ENCODE results near the gene PTPRE.

Gene PTPRE

DNA sequence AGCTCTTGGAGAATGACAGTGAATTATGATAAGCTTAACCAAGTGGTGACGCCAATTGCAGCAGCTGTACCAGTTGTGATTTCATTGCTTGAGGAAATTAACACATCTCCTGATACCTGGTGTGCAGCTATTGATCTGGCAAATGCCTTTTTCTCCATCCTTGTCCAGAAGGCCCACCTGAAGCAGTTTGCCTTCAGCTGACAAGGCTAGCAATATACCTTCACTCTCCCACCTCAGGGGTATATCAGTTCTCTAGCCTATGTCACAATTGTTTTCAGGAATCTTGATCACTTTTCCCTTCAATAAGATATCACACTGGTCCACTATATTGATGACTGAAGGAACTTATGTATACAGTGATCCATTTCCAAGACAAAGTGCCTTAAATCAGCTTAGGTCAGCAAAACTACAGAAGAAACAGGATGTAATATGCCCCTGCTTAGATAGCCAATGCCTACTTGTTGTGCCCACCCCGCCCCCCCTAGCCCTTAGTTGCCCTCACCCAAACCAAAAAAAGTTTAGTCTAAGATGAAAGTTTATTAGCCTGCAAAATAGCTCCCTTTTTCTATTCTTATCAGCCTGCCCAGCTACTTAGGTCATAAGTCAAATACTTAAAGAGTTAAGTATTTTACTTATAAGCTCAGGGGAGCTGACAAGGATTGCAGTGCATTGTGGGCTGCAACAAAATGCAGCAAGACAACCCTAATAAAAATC is 45.1 kb downstream of the PTPRE start:
- TF ChIP-seq SPI1 (IDR thresholded peaks at IDR 0.05; ENCODE audit: low read depth, low read length), result no peak
- TF ChIP-seq PAX5 (IDR thresholded peaks at IDR 0.05; ENCODE audit: insufficient read depth, low read length, severe bottlenecking), result no peak
- no peak for TF ChIP-seq POLR2AphosphoS5 (IDR thresholded peaks at IDR 0.05; ENCODE audit: low read depth, low read length)
- TF ChIP-seq POU2F2 (IDR thresholded peaks at IDR 0.05; ENCODE audit: low read depth, low read length), result no peak
- no peak for TF ChIP-seq TAF1 (IDR thresholded peaks at IDR 0.05; ENCODE audit: low read depth, low read length)
- FAIRE-seq, result no peak

DNA sequence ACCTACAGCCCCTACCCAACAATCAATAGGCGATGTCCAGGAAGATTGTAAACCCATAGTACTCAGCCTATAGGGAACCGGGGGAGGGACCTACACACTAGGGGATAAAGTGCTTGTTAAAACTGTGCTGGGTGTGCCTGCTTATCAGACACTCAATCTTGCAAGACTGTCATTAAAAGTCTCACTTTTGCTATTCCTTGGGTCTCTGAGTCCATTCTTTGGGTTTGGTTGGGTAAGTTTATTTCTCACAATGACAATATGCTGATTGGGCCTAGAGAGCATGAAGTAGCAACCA is 45.6 kb downstream of the PTPRE start:
- no peak for TF ChIP-seq POU2F2 (IDR thresholded peaks at IDR 0.05; ENCODE audit: low read depth, low read length)
- TF ChIP-seq TAF1 (IDR thresholded peaks at IDR 0.05; ENCODE audit: low read depth, low read length), result no peak
- no peak for TF ChIP-seq POLR2A (IDR thresholded peaks at IDR 0.05; ENCODE audit: low read depth, low read length)
- no peak for TF ChIP-seq SPI1 (IDR thresholded peaks at IDR 0.05; ENCODE audit: low read depth, low read length)
- no peak for TF ChIP-seq POLR2AphosphoS5 (IDR thresholded peaks at IDR 0.05; ENCODE audit: low read depth, low read length)
- TF ChIP-seq PAX5 (IDR thresholded peaks at IDR 0.05; ENCODE audit: insufficient read depth, low read length, severe bottlenecking), result no peak
- no peak for FAIRE-seq
- DNase-seq (ENCODE audit: insufficient read length, low spot score), result no peak

More for the DNA sequence above, 45.1 kb downstream of the PTPRE start:
- DNase-seq (ENCODE audit: insufficient read length, low spot score), result no peak

DNA sequence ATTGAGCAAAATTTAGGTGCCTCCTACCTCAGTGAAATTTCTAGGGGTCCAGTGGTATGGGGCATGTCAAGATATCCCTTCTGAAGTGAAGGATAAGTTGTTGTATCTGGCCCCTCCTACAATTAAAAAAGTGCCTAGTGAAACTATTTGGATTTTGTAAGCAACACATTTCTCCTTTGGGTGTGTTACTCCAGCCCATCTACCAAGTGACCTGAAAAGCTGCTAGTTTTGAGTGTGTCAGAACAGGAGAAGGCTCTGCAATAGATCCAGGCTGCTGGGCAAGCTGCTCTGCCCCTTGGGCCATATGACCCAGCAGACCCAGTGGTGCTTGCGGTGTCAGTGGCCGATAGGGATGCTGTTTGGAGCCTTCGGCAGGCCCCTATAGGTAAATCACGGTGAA is 46.0 kb downstream of the PTPRE start:
- DNase-seq (ENCODE audit: insufficient read length, low spot score) (no peak), FAIRE-seq (no peak)
- TF ChIP-seq POLR2AphosphoS5 (IDR thresholded peaks at IDR 0.05; ENCODE audit: low read depth, low read length) (no peak), POLR2A (IDR thresholded peaks at IDR 0.05; ENCODE audit: low read depth, low read length) (no peak), TAF1 (IDR thresholded peaks at IDR 0.05; ENCODE audit: low read depth, low read length) (no peak), POU2F2 (IDR thresholded peaks at IDR 0.05; ENCODE audit: low read depth, low read length) (no peak), PAX5 (IDR thresholded peaks at IDR 0.05; ENCODE audit: insufficient read depth, low read length, severe bottlenecking) (no peak), SPI1 (IDR thresholded peaks at IDR 0.05; ENCODE audit: low read depth, low read length) (no peak)

DNA sequence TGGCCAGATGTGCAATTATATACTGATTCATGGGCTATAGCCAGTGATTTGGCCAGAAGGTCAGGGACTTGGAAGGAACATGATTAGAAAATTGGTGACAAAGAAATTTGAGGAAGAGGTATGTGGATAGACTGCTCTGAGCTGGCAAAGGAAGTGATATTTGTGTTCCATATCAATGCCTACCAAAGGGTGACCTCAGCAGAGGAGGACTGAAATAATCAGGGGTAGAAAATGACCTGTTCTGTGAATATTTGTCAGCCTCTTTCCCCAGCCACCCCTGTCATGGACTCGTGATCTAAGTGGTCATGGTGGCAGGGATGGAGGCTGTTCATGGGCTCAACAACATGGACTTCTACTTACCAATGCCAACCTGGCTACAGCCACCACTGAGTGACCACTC is 47.0 kb downstream of the PTPRE start:
- DNase-seq (ENCODE audit: insufficient read length, low spot score) (no peak), FAIRE-seq (no peak)
- no peak for TF ChIP-seq TAF1 (IDR thresholded peaks at IDR 0.05; ENCODE audit: low read depth, low read length)
- TF ChIP-seq POLR2A (IDR thresholded peaks at IDR 0.05; ENCODE audit: low read depth, low read length), result no peak
- TF ChIP-seq SPI1 (IDR thresholded peaks at IDR 0.05; ENCODE audit: low read depth, low read length), result no peak
- TF ChIP-seq PAX5 (IDR thresholded peaks at IDR 0.05; ENCODE audit: insufficient read depth, low read length, severe bottlenecking), result no peak
- TF ChIP-seq POLR2AphosphoS5 (IDR thresholded peaks at IDR 0.05; ENCODE audit: low read depth, low read length), result no peak
- TF ChIP-seq POU2F2 (IDR thresholded peaks at IDR 0.05; ENCODE audit: low read depth, low read length), result no peak

DNA sequence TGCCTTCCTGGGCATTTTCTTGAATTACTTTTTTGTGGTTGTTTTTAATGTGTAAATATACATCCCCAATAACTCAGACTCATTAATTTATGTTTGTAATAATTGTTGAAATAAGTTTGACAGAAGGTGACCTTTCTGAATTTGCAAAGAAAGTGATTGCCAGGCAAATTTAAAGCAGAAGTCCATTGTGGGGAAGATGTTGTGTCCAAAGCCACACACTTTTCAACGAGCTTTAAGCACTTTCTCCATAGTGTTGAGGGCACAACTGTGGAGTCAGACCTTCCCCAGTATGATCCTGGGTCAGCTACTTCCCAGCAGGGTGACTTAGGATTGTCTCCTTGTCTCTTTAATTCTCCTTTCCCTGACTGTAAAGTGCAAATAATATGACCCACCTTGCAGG is 52.5 kb downstream of the PTPRE start:
- FAIRE-seq (no peak), DNase-seq (ENCODE audit: insufficient read length, low spot score) (no peak)
- TF ChIP-seq PAX5 (IDR thresholded peaks at IDR 0.05; ENCODE audit: insufficient read depth, low read length, severe bottlenecking), result no peak
- no peak for TF ChIP-seq TAF1 (IDR thresholded peaks at IDR 0.05; ENCODE audit: low read depth, low read length)
- no peak for TF ChIP-seq POLR2A (IDR thresholded peaks at IDR 0.05; ENCODE audit: low read depth, low read length)
- no peak for TF ChIP-seq POLR2AphosphoS5 (IDR thresholded peaks at IDR 0.05; ENCODE audit: low read depth, low read length)
- TF ChIP-seq SPI1 (IDR thresholded peaks at IDR 0.05; ENCODE audit: low read depth, low read length), result no peak
- TF ChIP-seq POU2F2 (IDR thresholded peaks at IDR 0.05; ENCODE audit: low read depth, low read length), result no peak

DNA sequence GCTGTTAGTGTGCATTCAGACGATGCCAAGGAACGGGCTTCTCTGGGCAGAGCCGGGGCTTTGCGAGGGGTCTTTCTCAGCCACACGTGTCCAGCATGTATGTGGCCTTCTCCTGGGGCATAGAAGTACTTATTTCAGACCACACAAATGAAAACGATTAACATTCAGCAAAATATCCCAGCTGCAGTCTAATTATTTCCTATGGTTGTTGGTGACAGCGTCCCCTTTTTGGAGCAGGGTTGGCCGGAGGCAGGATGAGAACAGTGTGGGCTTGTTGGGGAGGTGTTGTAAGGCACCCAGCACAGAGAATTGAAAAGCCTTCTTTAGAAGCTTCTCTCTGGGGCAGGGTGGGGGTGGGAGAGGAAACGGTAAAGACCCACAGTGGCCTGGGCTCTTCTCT is 54.2 kb downstream of the PTPRE start:
- no peak for DNase-seq (ENCODE audit: insufficient read length, low spot score)
- TF ChIP-seq POLR2A (IDR thresholded peaks at IDR 0.05; ENCODE audit: low read depth, low read length), result no peak
- TF ChIP-seq POU2F2 (IDR thresholded peaks at IDR 0.05; ENCODE audit: low read depth, low read length), result no peak
- TF ChIP-seq POLR2AphosphoS5 (IDR thresholded peaks at IDR 0.05; ENCODE audit: low read depth, low read length), result no peak
- no peak for TF ChIP-seq SPI1 (IDR thresholded peaks at IDR 0.05; ENCODE audit: low read depth, low read length)
- TF ChIP-seq TAF1 (IDR thresholded peaks at IDR 0.05; ENCODE audit: low read depth, low read length), result no peak
- no peak for TF ChIP-seq PAX5 (IDR thresholded peaks at IDR 0.05; ENCODE audit: insufficient read depth, low read length, severe bottlenecking)
- no peak for FAIRE-seq

DNA sequence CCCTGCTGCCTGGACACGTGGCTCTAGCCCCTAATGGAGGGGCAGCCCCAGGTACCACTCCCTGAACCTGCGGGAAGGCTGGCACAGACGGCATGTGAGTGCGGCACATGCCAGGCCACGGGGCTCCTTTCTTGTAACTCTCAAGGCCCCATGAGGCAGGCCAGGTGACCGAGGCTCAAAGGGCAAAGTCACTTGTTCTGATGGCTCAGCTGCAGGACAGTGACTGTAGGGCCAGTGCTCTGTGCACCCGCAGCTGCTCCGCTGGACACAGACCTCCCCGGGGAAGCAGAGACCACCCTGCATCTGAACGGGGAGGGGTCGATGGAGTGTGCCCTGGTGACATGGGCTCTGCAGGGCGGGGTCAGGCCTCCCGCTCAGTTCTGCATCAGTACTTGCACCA is 55.3 kb downstream of the PTPRE start:
- FAIRE-seq (no peak), DNase-seq (ENCODE audit: insufficient read length, low spot score) (no peak)
- TF ChIP-seq TAF1 (IDR thresholded peaks at IDR 0.05; ENCODE audit: low read depth, low read length) (no peak), SPI1 (IDR thresholded peaks at IDR 0.05; ENCODE audit: low read depth, low read length) (no peak), POLR2AphosphoS5 (IDR thresholded peaks at IDR 0.05; ENCODE audit: low read depth, low read length) (no peak), POLR2A (IDR thresholded peaks at IDR 0.05; ENCODE audit: low read depth, low read length) (no peak), POU2F2 (IDR thresholded peaks at IDR 0.05; ENCODE audit: low read depth, low read length) (no peak), PAX5 (IDR thresholded peaks at IDR 0.05; ENCODE audit: insufficient read depth, low read length, severe bottlenecking) (no peak)

DNA sequence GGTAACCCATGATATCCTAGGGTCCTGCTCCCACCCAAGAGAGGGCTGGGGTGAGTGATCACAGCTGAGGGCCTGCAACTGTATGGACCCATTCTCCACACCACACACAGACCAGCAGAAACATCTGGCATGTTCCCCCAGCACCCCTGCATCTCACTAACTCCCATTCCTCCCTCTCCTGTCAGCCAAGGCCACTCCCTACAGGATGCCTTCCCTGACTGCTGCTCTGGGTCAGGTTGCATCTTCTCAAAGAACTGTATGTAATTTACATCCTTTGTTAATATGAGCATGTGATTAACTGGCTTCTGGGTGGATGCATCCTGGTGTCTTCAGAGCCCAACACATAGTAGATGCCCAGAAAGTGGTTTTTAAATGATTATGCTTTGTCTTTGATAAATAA is 56.2 kb downstream of the PTPRE start:
- FAIRE-seq, result no peak
- no peak for DNase-seq (ENCODE audit: insufficient read length, low spot score)
- TF ChIP-seq POLR2AphosphoS5 (IDR thresholded peaks at IDR 0.05; ENCODE audit: low read depth, low read length) (no peak), POLR2A (IDR thresholded peaks at IDR 0.05; ENCODE audit: low read depth, low read length) (no peak), SPI1 (IDR thresholded peaks at IDR 0.05; ENCODE audit: low read depth, low read length) (no peak), POU2F2 (IDR thresholded peaks at IDR 0.05; ENCODE audit: low read depth, low read length) (no peak), PAX5 (IDR thresholded peaks at IDR 0.05; ENCODE audit: insufficient read depth, low read length, severe bottlenecking) (no peak), TAF1 (IDR thresholded peaks at IDR 0.05; ENCODE audit: low read depth, low read length) (no peak)

DNA sequence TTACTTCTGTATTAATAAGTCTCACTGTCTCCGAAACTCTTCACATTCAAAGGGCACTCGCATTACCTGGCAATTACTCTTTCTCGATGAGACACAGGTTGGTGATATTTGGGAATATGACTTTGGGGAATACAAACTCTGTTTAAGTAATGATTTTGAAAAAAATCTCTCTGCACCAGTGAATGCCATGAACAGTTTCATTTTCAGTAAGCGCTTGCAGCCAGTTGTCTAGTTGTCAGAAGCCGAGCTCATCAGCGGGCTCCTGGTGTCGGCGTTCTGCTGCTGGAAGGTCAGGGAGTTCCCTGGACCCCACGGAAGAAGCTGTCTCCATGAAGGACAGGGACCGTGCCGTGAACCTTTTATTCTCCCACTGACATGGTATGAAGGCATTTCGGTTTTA is 57.7 kb downstream of the PTPRE start:
- DNase-seq (ENCODE audit: insufficient read length, low spot score), result no peak
- no peak for FAIRE-seq
- TF ChIP-seq SPI1 (IDR thresholded peaks at IDR 0.05; ENCODE audit: low read depth, low read length) (no peak), PAX5 (IDR thresholded peaks at IDR 0.05; ENCODE audit: insufficient read depth, low read length, severe bottlenecking) (no peak), POLR2AphosphoS5 (IDR thresholded peaks at IDR 0.05; ENCODE audit: low read depth, low read length) (no peak), POLR2A (IDR thresholded peaks at IDR 0.05; ENCODE audit: low read depth, low read length) (no peak), TAF1 (IDR thresholded peaks at IDR 0.05; ENCODE audit: low read depth, low read length) (no peak), POU2F2 (IDR thresholded peaks at IDR 0.05; ENCODE audit: low read depth, low read length) (no peak)

DNA sequence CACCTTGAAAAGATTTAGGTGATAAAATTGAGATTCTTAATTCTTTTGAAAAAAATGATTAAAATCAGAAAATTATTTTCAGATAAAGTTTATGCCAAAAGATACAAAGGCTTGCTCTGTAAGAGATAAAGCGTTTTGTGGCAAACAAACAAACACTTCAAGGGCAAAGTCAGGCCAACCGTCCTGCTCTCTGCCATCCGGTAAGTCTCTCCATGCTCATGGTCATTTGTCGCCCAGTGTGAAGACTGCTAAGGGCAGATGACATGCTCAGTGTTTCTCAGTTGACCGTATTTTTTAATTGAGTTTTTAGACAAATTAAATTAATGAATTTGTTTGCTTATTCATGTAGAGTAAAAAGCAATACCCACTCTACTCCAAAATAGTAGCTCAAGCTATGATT is 60.0 kb downstream of the PTPRE start:
- DNase-seq (ENCODE audit: insufficient read length, low spot score) (no peak), FAIRE-seq (no peak)
- TF ChIP-seq POLR2AphosphoS5 (IDR thresholded peaks at IDR 0.05; ENCODE audit: low read depth, low read length), result no peak
- TF ChIP-seq TAF1 (IDR thresholded peaks at IDR 0.05; ENCODE audit: low read depth, low read length), result no peak
- TF ChIP-seq POU2F2 (IDR thresholded peaks at IDR 0.05; ENCODE audit: low read depth, low read length), result no peak
